HepG2 (cell line): ENCODE results near the gene RHBDL3. TPM values are rescaled to one million over a fixed set of nuclear protein-coding genes. Genes with fewer than 3 reads are reported as not detected.
A peak's percentile ranks its signal among the peaks of the same experiment; 100 is the strongest.

ENCODE experiments used
- ADNP ChIP-seq: sonication (generic); formaldehyde crosslinking; IDR thresholded peaks from 2 replicates; pipeline ENCODE4 v1.4.0; 2020; ENCODE audit warnings: missing genetic modification reagents
- AHDC1 ChIP-seq: sonication (generic); formaldehyde crosslinking; IDR thresholded peaks from 2 replicates; pipeline ENCODE4 v1.5.1; 2020; ENCODE audit warnings: mild to moderate bottlenecking, missing genetic modification reagents, borderline replicate concordance
- ATAD3A ChIP-seq: sonication (generic); formaldehyde crosslinking; IDR thresholded peaks from 2 replicates; pipeline ENCODE4 v1.4.0; 2020; ENCODE audit warnings: missing genetic modification reagents
- FLYWCH1 ChIP-seq: sonication (generic); formaldehyde crosslinking; IDR thresholded peaks from 2 replicates; pipeline ENCODE4 v1.8.1; 2023; ENCODE audit warnings: mild to moderate bottlenecking, missing genetic modification reagents
- IRF1 ChIP-seq: sonication (generic); formaldehyde crosslinking; IDR thresholded peaks from 2 replicates; pipeline ENCODE4 v1.4.0; 2020; ENCODE audit warnings: low read depth, mild to moderate bottlenecking, missing genetic modification reagents
- PBX3 ChIP-seq: sonication (generic); formaldehyde crosslinking; IDR thresholded peaks from 2 replicates; pipeline ENCODE4 v1.8.1; 2023; ENCODE audit warnings: missing genetic modification reagents, inconsistent platforms, borderline replicate concordance
- PHF5A ChIP-seq: IDR thresholded peaks from one replicate; pipeline ENCODE4 v1.6.1; 2018; ENCODE audit warnings: low read depth, missing genetic modification reagents; ENCODE audit not compliant: unreplicated experiment
- RXRA ChIP-seq: sonication (generic); formaldehyde crosslinking; IDR thresholded peaks from 2 replicates; pipeline ENCODE4 v1.5.1; 2020; ENCODE audit warnings: missing genetic modification reagents
- ZBTB21 ChIP-seq: sonication (generic); formaldehyde crosslinking; IDR thresholded peaks from 2 replicates; pipeline ENCODE4 v1.4.0; 2020; ENCODE audit warnings: missing genetic modification reagents
- ZFP82 ChIP-seq: sonication (generic); formaldehyde crosslinking; IDR thresholded peaks from 2 replicates; pipeline ENCODE4 v1.5.1; 2020; ENCODE audit warnings: mild to moderate bottlenecking, missing genetic modification reagents, borderline replicate concordance
- ZMYM4 ChIP-seq: sonication (generic); formaldehyde crosslinking; IDR thresholded peaks from 2 replicates; pipeline ENCODE4 v1.8.1; 2023; ENCODE audit warnings: mild to moderate bottlenecking, missing genetic modification reagents
- ZNF230 ChIP-seq: sonication (generic); formaldehyde crosslinking; IDR thresholded peaks from 2 replicates; pipeline ENCODE4 v1.4.0; 2020; ENCODE audit warnings: mild to moderate bottlenecking, missing genetic modification reagents
- ZNF414 ChIP-seq: sonication (generic); formaldehyde crosslinking; IDR thresholded peaks from 2 replicates; pipeline ENCODE4 v1.5.0; 2020; ENCODE audit warnings: missing genetic modification reagents
- ZNF777 ChIP-seq: sonication (generic); formaldehyde crosslinking; IDR thresholded peaks from 2 replicates; pipeline ENCODE4 v1.4.0; 2020; ENCODE audit warnings: missing genetic modification reagents
- ZNF781 ChIP-seq: sonication (generic); formaldehyde crosslinking; IDR thresholded peaks from 2 replicates; pipeline ENCODE4 v1.5.1; 2020; ENCODE audit warnings: borderline replicate concordance, mild to moderate bottlenecking, missing genetic modification reagents; ENCODE audit errors: not compliant biosample characterization
- ZNF879 ChIP-seq: sonication (generic); formaldehyde crosslinking; IDR thresholded peaks from 2 replicates; pipeline ENCODE4 v1.8.1; 2023; ENCODE audit warnings: missing genetic modification reagents
- polyA plus RNA-seq, 8 experiments: library from polyadenylated mRNA; depleted of rRNA in 3 of 8; stranded (reverse) in 7 of 8; unstranded in 1 of 8; fragments of >200 nt; fragmentation: Illumina TruSeq in 4 of 8; extraction: Trizol in 4 of 8; gene quantifications; 2 replicates each; pipeline versions ENCODE4 v1.2.1 to v1.2.3, GENCODE V29; 2011 to 2016; ENCODE audit warnings: low read depth in 4 of 8, missing spikeins in 1 of 8, mixed read lengths in 1 of 8; ENCODE audit not compliant: insufficient read depth in 1 of 8
- total RNA-seq, 5 experiments: library from RNA; depleted of rRNA; stranded (reverse); fragments of >200 nt; fragmentation: Illumina TruSeq; extraction: Trizol; gene quantifications; 2 replicates each; pipeline ENCODE4 v1.2.3, GENCODE V29; 2016; ENCODE audit warnings: low read depth in 1 of 5
- TF ChIP-seq, protein P1 (sequence below): sonication (generic); formaldehyde crosslinking; IDR thresholded peaks from 2 replicates; pipeline ENCODE4 v1.4.0; 2020; ENCODE audit warnings: mild to moderate bottlenecking, low read depth, missing genetic modification reagents

RHBDL3 gene
- total and polyA plus RNA-seq, 2 of the 13 experiments (the other 11 are each of a cell fraction or from before 2014, with no cell fraction given) = 0.09 TPM; not detected in 1

- TF ChIP-seq FLYWCH1 (no peak), ZNF777 (peak; percentile 45; the same call in 1 of the 2 replicates), ZNF879 (no peak), ATAD3A (CRISPR knock-in tag) (no peak), ADNP (CRISPR knock-in tag) (no peak), ZBTB21 (no peak), ZNF781 (peak; percentile 71), ZNF414 (no peak), ZMYM4 (peak; percentile 88), IRF1 (CRISPR knock-in tag) (0 out of 2 replicates have a peak, but pooled peaks have one; percentile 44), PHF5A (CRISPR knock-in tag) (no peak), ZNF230 (CRISPR knock-in tag) (no peak), ZFP82 (no peak; the same call in 1 of the 2 replicates), RXRA (CRISPR knock-in tag) (no peak; the same call in none of the 2 replicates), AHDC1 (no peak), PBX3 (CRISPR knock-in tag) (no peak; the same call in 1 of the 2 replicates)
- TF ChIP-seq, protein P1, sequence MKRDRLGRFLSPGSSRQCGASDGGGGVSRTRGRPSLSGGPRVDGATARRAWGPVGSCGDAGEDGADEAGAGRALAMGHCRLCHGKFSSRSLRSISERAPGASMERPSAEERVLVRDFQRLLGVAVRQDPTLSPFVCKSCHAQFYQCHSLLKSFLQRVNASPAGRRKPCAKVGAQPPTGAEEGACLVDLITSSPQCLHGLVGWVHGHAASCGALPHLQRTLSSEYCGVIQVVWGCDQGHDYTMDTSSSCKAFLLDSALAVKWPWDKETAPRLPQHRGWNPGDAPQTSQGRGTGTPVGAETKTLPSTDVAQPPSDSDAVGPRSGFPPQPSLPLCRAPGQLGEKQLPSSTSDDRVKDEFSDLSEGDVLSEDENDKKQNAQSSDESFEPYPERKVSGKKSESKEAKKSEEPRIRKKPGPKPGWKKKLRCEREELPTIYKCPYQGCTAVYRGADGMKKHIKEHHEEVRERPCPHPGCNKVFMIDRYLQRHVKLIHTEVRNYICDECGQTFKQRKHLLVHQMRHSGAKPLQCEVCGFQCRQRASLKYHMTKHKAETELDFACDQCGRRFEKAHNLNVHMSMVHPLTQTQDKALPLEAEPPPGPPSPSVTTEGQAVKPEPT (CRISPR knock-in tag) = no peak
These were observed 84.4 kb downstream of the RHBDL3 start, which contains the start of gene ZNF207 (continued) for GRCh38 chr17:32349854-32350665.
